ENCODE results near the gene TMIGD2.

GRCh38 chr19:4319067-4319718 is 17.0 kb upstream of the TMIGD2 start:
- TF ChIP-seq CTCF (conservative IDR thresholded peaks at IDR 0.05; ENCODE audit: low read depth, low read length): no peak
- TF ChIP-seq EZH2phosphoT487 (IDR thresholded peaks at IDR 0.05; ENCODE audit: borderline replicate concordance, low read length): no peak
- no peak for TF ChIP-seq EZH2 (IDR thresholded peaks at IDR 0.05; ENCODE audit: low read length, unreplicated experiment)
